Gastroesophageal sphincter (tissue), 4 donors: ENCODE data around the gene PLEKHM3. TPM values are rescaled to one million over a fixed set of nuclear protein-coding genes. Genes with fewer than 3 reads are reported as not detected.

Source experiments
- ATAC-seq: fragments of 150-250 bp; one replicate; pipeline ENCODE4 v1.9.1; 2016; ENCODE audit warnings: mild to moderate bottlenecking, moderate library complexity
- H3K27ac ChIP-seq, 4 donors: fragments of 200-600 bp; sonication (generic) in 3 of 4; 1 replicate in 3 of 4; 2 replicates in 1 of 4; pipeline ENCODE4 v1.5.1; 2016 to 2019
- H3K27me3 ChIP-seq: fragments of 200-600 bp; sonication (generic); one replicate; pipeline ENCODE4 v1.5.1; 2019
- H3K36me3 ChIP-seq, 2 donors: fragments of 200-600 bp; sonication (generic); one replicate each; pipeline ENCODE4 v1.5.1; 2019; ENCODE audit warnings: control low read depth in 1 of 2
- H3K4me1 ChIP-seq, 3 donors: fragments of 200-600 bp; sonication (generic); 1 replicate in 2 of 3; 2 replicates in 1 of 3; pipeline ENCODE4 v1.5.1; 2016 to 2019; ENCODE audit warnings: control low read depth in 2 of 3
- H3K4me3 ChIP-seq, 2 donors: fragments of 200-600 bp; sonication (generic); one replicate each; pipeline ENCODE4 v1.5.1; 2019; ENCODE audit warnings: mild to moderate bottlenecking in 1 of 2, moderate library complexity in 1 of 2
- H3K9me3 ChIP-seq, 3 donors: fragments of 200-600 bp; sonication (generic); one replicate each; pipeline ENCODE4 v1.5.1; 2017 to 2019; ENCODE audit warnings: control low read depth in 2 of 3
- EP300 ChIP-seq: sonication (generic); formaldehyde crosslinking; IDR thresholded peaks from one replicate; pipeline ENCODE4 v1.6.1; 2017; ENCODE audit warnings: antibody characterized with exemption, mild to moderate bottlenecking
- POLR2A ChIP-seq, 2 donors: fragments of 450-650 bp; IDR thresholded peaks; one replicate each; pipeline ENCODE4 v1.6.1; 2017; ENCODE audit warnings: antibody characterized with exemption in 2 of 2, mild to moderate bottlenecking in 2 of 2, moderate library complexity in 1 of 2
- POLR2AphosphoS5 ChIP-seq: sonication (generic); formaldehyde crosslinking; IDR thresholded peaks from one replicate; pipeline ENCODE4 v1.6.1; 2017; ENCODE audit warnings: antibody characterized with exemption
- WGBS, 2 donors: methylation state at CpG; one replicate each; pipeline ENCODE4 v1.1.5; 2018; ENCODE audit warnings: low coverage in 1 of 2; 5-methylcytosine and 5-hydroxymethylcytosine counted together
- total RNA-seq, 4 donors: library from RNA; depleted of rRNA; stranded (reverse); fragments of >200 nt; gene quantifications; one replicate each; pipeline ENCODE4 v1.1.0, GENCODE V29; 2016
- TF ChIP-seq, protein P1 (sequence below), 4 experiments: fragments of 200-600 bp in 2 of 4; fragments of 450-650 bp in 2 of 4; sonication (generic) in 1 of 4; IDR thresholded peaks; one replicate each; pipeline ENCODE4 v1.5.1; 2017 to 2019; ENCODE audit warnings: antibody characterized with exemption in 4 of 4, mild to moderate bottlenecking in 2 of 4, moderate library complexity in 2 of 4

Gene PLEKHM3
- total RNA-seq, 4 donors from 2014 or later = 21.4 to 35.5 (median 29.7) TPM

DNA sequence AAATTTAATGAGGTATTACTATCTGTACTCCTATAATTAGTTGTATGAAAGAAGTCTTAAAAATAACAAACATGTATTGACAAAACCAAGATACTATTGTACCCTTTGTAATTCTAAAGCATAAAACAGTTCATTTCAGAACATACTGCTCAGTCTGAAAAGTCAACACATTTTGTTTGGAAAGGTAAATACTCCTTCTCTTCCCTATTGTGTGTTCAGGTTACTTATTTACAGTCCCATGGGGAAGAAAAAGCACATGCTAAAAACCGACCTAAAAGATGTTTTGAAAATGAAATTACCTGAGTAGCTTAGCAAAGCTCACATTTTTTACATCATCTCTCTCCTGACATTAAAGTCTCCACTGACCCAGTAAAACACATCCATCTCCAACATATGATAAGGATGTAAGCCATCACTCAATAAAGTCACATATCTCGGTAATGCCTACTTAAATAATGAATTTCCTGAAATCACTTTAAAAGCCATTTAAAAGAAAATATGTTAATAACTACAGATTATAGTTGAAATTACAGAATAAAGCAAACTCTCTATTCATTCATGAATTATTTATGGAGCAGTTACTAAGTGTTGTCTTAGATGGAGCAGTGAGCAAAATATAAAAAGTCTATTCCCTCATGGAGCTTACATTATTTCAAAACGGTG is 180.0 kb downstream of the PLEKHM3 start:
- ATAC-seq = no peak
- TF ChIP-seq POLR2AphosphoS5 (no peak), EP300 (no peak), POLR2A (IDR thresholded peaks at IDR 0.05) (no peak)
- TF ChIP-seq, protein P1, sequence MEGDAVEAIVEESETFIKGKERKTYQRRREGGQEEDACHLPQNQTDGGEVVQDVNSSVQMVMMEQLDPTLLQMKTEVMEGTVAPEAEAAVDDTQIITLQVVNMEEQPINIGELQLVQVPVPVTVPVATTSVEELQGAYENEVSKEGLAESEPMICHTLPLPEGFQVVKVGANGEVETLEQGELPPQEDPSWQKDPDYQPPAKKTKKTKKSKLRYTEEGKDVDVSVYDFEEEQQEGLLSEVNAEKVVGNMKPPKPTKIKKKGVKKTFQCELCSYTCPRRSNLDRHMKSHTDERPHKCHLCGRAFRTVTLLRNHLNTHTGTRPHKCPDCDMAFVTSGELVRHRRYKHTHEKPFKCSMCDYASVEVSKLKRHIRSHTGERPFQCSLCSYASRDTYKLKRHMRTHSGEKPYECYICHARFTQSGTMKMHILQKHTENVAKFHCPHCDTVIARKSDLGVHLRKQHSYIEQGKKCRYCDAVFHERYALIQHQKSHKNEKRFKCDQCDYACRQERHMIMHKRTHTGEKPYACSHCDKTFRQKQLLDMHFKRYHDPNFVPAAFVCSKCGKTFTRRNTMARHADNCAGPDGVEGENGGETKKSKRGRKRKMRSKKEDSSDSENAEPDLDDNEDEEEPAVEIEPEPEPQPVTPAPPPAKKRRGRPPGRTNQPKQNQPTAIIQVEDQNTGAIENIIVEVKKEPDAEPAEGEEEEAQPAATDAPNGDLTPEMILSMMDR (IDR thresholded peaks at IDR 0.05) = no peak
- H3K27me3 ChIP-seq = no peaks in the 10 kb centered on the region
- H3K4me3 ChIP-seq = no peak overlapping the region
- no peaks in the 10 kb centered on the region for H3K36me3 ChIP-seq
- no peak overlapping the region for H3K27ac ChIP-seq
- no peaks in the 10 kb centered on the region for H3K9me3 ChIP-seq
- H3K4me1 ChIP-seq = peaks cover 3 to 34% (median 6%) of the 10 kb centered on the region in 3 donors
- WGBS, 2 donors = 78 to 93% methylated on average over 3 of the region's 3 CpGs

DNA sequence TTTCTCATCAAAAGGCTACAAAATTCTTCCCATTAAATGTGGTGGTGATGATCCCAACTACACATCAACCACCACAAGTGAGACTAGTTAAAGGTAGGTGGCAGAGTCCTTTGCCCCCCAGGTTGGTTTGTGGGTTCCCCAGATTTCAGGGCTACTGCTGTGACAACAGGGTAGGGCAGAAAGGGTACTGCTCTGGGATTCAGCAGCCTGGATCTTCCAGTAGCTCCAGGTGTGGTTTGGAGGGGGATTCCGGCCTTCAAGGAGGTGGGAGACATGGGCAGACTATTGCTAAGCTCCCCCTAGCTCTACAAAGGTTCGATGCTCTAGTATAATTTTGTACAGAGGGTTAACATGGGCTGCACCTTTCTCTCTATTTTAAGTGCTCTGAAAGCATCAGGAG is 180.7 kb downstream of the PLEKHM3 start:
- Histone ChIP-seq H3K27me3 (no peaks in the 10 kb centered on the region), H3K9me3 (no peaks in the 10 kb centered on the region), H3K4me1 (peaks cover 0 to 29% (median 6%) of the 10 kb centered on the region in 3 donors), H3K4me3 (no peak overlapping the region), H3K36me3 (no peaks in the 10 kb centered on the region), H3K27ac (no peak overlapping the region)
- ATAC-seq = no peak
- TF ChIP-seq, protein P1 (IDR thresholded peaks at IDR 0.05) = no peak
- TF ChIP-seq EP300 (no peak), POLR2A (IDR thresholded peaks at IDR 0.05) (no peak), POLR2AphosphoS5 (no peak)
- no CpG with 5 or more reads among the region's 2 CpGs for WGBS, 2 donors

DNA sequence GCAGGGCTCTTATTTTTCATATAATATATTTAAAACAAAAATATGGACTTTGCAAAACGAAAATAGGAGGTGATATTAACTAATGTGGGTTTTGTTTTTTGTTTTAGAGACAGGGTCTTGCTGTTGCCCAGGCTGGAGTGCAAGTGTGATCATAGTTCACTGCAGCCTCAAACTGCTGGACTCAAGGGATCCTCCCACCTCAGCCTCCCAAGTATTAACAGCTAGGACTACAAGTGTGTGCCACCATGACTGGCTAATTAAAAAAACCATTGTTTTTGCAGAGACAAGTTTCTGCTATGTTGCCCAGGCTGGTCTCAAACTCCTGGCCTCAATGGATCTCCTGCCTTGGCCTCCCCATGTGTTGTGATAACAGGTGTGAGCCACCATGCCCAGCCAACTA is 185.2 kb downstream of the PLEKHM3 start:
- WGBS, 2 donors = 96 to 100% methylated on average over 1 of the region's 1 CpG
- no peak for TF ChIP-seq POLR2AphosphoS5
- TF ChIP-seq, protein P1 (IDR thresholded peaks at IDR 0.05) = no peak
- no peak for TF ChIP-seq POLR2A (IDR thresholded peaks at IDR 0.05)
- no peak for TF ChIP-seq EP300

DNA sequence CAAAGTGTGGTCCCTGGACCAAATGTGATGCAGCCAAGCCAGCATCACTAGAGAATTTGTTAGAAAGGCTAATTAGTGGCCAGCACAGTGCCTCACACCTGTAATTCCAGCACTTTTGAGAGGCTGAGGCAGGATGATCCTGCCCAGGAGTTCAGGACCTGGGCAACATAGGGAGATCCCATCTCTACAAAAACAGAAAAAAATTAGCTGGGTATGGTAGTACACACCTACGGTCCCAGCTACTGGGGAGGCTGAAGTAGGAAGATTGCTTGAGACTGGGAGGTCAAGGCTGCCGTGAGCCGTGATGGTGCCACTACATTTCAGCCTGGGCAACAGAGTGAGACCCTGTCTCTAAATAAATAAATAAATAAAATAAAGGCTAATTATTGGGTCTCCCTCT is 185.8 kb downstream of the PLEKHM3 start:
- Histone ChIP-seq H3K27ac (no peak overlapping the region), H3K9me3 (no peaks in the 10 kb centered on the region), H3K36me3 (no peaks in the 10 kb centered on the region), H3K4me3 (no peak overlapping the region), H3K27me3 (no peaks in the 10 kb centered on the region), H3K4me1 (peaks cover 0 to 22% (median 17%) of the 10 kb centered on the region in 3 donors)
- ATAC-seq = no peak
- WGBS, 2 donors = 100% methylated on average over 2 of the region's 3 CpGs
- TF ChIP-seq, protein P1 (IDR thresholded peaks at IDR 0.05) = no peak
- TF ChIP-seq EP300 (no peak), POLR2AphosphoS5 (no peak), POLR2A (IDR thresholded peaks at IDR 0.05) (no peak)

More for the DNA sequence above, 185.2 kb downstream of the PLEKHM3 start:
- Histone ChIP-seq H3K27me3 (no peaks in the 10 kb centered on the region), H3K36me3 (no peaks in the 10 kb centered on the region), H3K4me1 (peaks cover 0 to 22% (median 17%) of the 10 kb centered on the region in 3 donors), H3K4me3 (no peak overlapping the region), H3K27ac (no peak overlapping the region), H3K9me3 (no peaks in the 10 kb centered on the region)
- no peak for ATAC-seq

DNA sequence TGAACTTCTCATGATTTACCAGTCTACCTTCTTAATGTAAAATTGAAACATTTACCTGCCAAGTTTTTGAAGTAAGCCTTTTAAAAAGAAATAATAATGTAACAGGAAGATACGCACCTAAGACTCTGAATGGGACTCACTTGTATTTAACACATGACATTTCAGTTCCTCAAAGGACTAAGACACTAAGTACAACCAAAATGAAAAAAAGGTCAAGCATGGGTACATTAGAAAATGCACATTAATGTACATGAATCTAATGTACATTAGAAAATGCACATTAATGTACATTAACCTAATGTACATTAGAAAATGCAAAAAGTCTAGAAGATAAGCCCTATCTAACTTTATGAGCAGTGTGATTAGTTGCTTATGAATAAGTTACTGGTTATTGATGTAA is 186.3 kb downstream of the PLEKHM3 start:
- Histone ChIP-seq H3K4me1 (peaks cover 0 to 22% (median 17%) of the 10 kb centered on the region in 3 donors), H3K27ac (no peak overlapping the region), H3K36me3 (no peaks in the 10 kb centered on the region), H3K27me3 (no peaks in the 10 kb centered on the region), H3K9me3 (no peaks in the 10 kb centered on the region), H3K4me3 (no peak overlapping the region)
- no peak for ATAC-seq
- 88 to 90% methylated on average over 1 of the region's 1 CpG for WGBS, 2 donors
- no peak for TF ChIP-seq POLR2AphosphoS5
